ENCODE results near the gene UTP14A. TPM values are rescaled to one million over a fixed set of nuclear protein-coding genes. Genes with fewer than 3 reads are reported as not detected.

Gene UTP14A
- total RNA-seq, 4 donors from 2014 or later = 13.6 to 16.8 (median 15.9) TPM

DNA sequence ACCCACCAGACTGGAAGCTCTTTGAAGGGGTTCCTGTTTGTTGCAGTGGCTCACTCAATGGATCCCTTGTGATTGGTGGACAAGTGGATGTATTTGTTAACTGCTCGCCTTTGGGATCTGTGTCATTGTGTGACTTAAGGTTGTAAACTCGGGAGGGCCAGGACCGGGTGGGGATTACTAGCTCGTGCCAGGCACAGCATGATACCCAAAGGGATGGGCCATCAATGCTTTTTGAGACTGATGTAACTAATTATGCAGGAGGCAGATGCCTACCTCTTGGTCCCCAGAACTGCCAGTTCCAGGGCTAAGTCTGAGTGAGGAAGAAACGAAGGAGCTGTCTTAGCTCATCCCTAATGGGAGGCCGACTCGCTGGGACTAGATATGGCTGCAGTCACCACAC is 27.7 kb downstream of the UTP14A start:
- TF ChIP-seq, protein P1, sequence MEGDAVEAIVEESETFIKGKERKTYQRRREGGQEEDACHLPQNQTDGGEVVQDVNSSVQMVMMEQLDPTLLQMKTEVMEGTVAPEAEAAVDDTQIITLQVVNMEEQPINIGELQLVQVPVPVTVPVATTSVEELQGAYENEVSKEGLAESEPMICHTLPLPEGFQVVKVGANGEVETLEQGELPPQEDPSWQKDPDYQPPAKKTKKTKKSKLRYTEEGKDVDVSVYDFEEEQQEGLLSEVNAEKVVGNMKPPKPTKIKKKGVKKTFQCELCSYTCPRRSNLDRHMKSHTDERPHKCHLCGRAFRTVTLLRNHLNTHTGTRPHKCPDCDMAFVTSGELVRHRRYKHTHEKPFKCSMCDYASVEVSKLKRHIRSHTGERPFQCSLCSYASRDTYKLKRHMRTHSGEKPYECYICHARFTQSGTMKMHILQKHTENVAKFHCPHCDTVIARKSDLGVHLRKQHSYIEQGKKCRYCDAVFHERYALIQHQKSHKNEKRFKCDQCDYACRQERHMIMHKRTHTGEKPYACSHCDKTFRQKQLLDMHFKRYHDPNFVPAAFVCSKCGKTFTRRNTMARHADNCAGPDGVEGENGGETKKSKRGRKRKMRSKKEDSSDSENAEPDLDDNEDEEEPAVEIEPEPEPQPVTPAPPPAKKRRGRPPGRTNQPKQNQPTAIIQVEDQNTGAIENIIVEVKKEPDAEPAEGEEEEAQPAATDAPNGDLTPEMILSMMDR (IDR thresholded peaks at IDR 0.05; ENCODE audit: low read depth) = no peak

DNA sequence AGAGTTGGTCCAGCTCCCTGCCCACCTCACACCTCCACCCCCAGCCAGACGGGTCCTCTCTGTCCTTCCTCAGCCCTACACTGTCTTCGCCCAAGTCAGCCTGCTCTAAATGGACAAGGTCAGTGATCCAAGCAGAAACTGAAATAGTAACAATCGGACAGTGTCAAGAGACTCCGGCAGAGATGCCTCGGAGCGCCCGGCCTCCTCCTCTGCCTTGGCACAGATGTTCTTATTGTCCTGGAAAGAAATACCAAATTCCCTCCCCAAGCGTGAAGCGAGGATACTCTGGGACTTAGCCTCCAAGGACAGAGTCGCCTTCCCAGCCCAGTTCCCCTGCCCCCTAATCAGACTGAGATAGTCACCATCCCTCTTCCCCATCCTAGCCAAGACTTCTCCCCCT is 28.5 kb downstream of the UTP14A start:
- TF ChIP-seq, protein P1 (IDR thresholded peaks at IDR 0.05; ENCODE audit: low read depth) = no peak

DNA sequence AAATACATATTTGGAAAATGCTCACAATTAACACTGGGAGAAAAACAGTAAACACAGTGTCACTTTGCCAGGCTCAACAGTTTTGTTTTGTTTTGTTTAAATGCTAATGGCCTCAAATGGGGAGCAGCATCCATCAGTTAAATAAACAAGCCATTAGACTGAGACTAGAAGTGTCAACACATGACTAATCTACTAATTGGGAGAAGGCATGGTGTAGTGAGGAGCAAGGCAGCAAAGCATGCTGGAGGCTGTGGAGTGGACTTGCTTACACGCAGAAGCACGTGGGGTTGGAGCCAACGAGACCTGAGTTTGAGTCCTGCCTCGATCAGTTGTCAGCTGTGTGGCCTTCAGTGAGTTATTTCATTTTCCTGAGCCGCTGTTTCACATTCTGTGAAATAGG is 29.0 kb downstream of the UTP14A start:
- TF ChIP-seq, protein P1 (IDR thresholded peaks at IDR 0.05; ENCODE audit: low read depth) = no peak

- TF ChIP-seq, protein P1 (IDR thresholded peaks at IDR 0.05; ENCODE audit: low read depth) = no peak
These were observed 32.1 kb downstream of the UTP14A start for GRCh38 chrX:129938081-129938480.

DNA sequence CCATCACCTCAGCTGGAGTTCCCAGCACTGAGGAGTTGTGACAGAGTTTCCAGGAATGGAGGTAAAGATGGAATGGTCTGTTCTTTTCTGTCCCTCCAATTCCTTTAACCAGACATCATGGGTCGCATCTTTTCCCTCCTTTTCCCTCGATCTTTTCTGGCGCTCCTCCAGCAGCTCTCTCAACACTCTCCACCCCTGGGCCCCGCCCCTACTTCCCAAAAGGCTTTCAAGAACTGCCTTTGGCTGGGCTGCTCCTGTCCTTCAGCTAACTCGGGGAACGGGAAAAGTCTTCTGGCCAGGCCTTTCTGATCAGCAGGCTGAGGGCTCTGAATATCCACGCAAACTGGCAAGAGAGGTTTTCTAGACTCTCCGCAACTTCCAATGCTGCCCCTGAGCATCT is 34.0 kb downstream of the UTP14A start:
- TF ChIP-seq, protein P1 (IDR thresholded peaks at IDR 0.05; ENCODE audit: low read depth) = no peak

DNA sequence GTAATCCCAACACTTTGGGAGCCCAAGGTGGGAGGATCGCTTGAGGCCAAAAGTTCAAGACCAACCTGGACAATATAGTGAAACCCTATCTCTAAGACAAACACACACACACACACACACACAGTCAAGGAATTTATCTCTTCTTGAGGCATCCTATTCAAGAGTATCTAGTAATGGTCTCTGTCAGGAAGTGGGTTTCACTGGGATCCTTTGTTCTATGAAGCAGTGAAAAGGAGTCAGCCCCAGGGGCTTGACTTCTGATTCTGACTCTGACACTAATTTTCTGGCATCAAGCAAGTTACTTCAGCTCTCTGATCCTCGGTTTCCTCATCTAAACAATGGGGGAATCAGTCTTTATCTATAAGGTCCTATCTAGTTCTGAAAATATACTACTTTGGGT is 34.8 kb downstream of the UTP14A start:
- TF ChIP-seq, protein P1 (IDR thresholded peaks at IDR 0.05; ENCODE audit: low read depth) = no peak

DNA sequence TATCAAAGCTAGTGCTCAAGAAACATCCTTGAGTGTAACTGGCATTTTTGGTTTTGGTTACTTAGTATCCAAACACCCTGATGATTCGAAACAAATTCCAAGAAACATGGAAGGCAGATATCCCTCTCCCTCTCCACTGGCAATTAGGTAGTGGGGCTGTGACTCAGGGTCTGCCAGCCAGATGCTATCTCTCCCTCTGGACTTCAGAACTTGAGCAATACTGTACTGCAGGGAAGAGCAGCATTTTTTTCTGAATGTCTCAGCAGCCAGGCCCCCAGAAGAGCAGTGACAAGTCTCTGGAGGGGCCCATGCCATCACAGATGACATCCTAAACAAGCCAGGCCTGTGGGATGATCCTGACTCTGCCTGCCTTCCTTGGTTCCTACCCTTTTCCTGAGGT is 39.2 kb downstream of the UTP14A start:
- TF ChIP-seq, protein P1 (IDR thresholded peaks at IDR 0.05; ENCODE audit: low read depth) = no peak

GRCh38 chrX:129953334-129953648 is 47.3 kb downstream of the UTP14A start:
- TF ChIP-seq, protein P1 (IDR thresholded peaks at IDR 0.05; ENCODE audit: low read depth) = no peak

Data from subcutaneous adipose tissue (tissue), 4 donors.